H1 (cell line): ENCODE data around the gene PRICKLE2. TPM values are rescaled to one million over a fixed set of nuclear protein-coding genes. Genes with fewer than 3 reads are reported as not detected.

Experiments used
- ATF3 ChIP-seq: IDR thresholded peaks from 2 replicates; pipeline ENCODE4 v1.6.1; 2011; ENCODE audit warnings: low read depth, mild to moderate bottlenecking, low read length; ENCODE audit not compliant: insufficient read depth
- CTBP2 ChIP-seq: IDR thresholded peaks from 2 replicates; pipeline ENCODE4 v1.7.0; 2011; ENCODE audit warnings: borderline replicate concordance, mild to moderate bottlenecking, moderate library complexity, mixed read lengths, low read length; ENCODE audit not compliant: insufficient read depth, insufficient read length
- CTCF ChIP-seq, 3 experiments: IDR thresholded peaks; 1 replicate in 2 of 3; 2 replicates in 1 of 3; pipeline versions ENCODE4 v1.5.1 to v1.6.1; 2011; ENCODE audit warnings: low read length in 3 of 3, mild to moderate bottlenecking in 3 of 3, inconsistent platforms in 2 of 3, low read depth in 1 of 3, moderate library complexity in 1 of 3; ENCODE audit not compliant: insufficient read depth in 1 of 3; ENCODE audit errors: control extremely low read depth in 1 of 3
- EZH2 ChIP-seq: fragments of 200-600 bp; sonication (generic); IDR thresholded peaks from 2 replicates; pipeline ENCODE4 v1.7.1; 2012; ENCODE audit warnings: low read depth, mild to moderate bottlenecking, moderate library complexity, low read length, inconsistent platforms; ENCODE audit not compliant: severe bottlenecking
- FOSL1 ChIP-seq: IDR thresholded peaks from 2 replicates; pipeline ENCODE4 v1.6.1; 2011; ENCODE audit warnings: mild to moderate bottlenecking, low read depth, low read length, moderate library complexity; ENCODE audit not compliant: insufficient read depth
- POLR2AphosphoS5 ChIP-seq: IDR thresholded peaks from 2 replicates; pipeline ENCODE4 v1.6.1; 2011; ENCODE audit warnings: low read depth, low read length
- SAP30 ChIP-seq: fragments of 300-600 bp; sonication (generic); IDR thresholded peaks from 2 replicates; pipeline ENCODE4 v1.7.1; 2012; ENCODE audit warnings: low read length, moderate library complexity, mild to moderate bottlenecking, inconsistent platforms; ENCODE audit not compliant: insufficient read depth, insufficient replicate concordance
- USF2 ChIP-seq: IDR thresholded peaks from 2 replicates; pipeline ENCODE4 v1.6.1; 2011; ENCODE audit warnings: low read length, improper control_type of control experiment
- polyA plus RNA-seq, 7 experiments: library from polyadenylated mRNA; depleted of rRNA in 3 of 7; stranded (reverse) in 5 of 7; unstranded in 2 of 7; fragments of >200 nt in 5 of 7; fragments of 200-250 nt in 2 of 7; gene quantifications; 1 replicate in 5 of 7; 2 replicates in 1 of 7; 4 replicates in 1 of 7; pipeline versions ENCODE4 v1.2.1 to v1.2.3, GENCODE V29; 2011 to 2013; ENCODE audit warnings: missing spikeins in 2 of 7, mixed read lengths in 2 of 7
- total RNA-seq: library from RNA; stranded (reverse); fragmentation: NEBNext Ultra II Directional; extraction: Animal tissue kit (Norgen Biotek cat#: 25700); gene quantifications from 2 replicates; pipeline ENCODE4 v1.2.1, GENCODE V29; 2021

PRICKLE2 gene
- total and polyA plus RNA-seq, 2 of the 8 experiments (the other 6 are each of a cell fraction or from before 2014, with no cell fraction given) = 2.9 to 8.0 TPM

GRCh38 chr3:64190517-64191515 lies 34.5 kb downstream of the PRICKLE2 start (continued):
- no peak for TF ChIP-seq CTCF (IDR thresholded peaks at IDR 0.05; ENCODE audit: control extremely low read depth in 1 of 3, insufficient read depth in 1 of 3, low read depth in 1 of 3, low read length in 3 of 3)
- TF ChIP-seq USF2 = no peak
- TF ChIP-seq EZH2 = no peak
- no peak for TF ChIP-seq POLR2AphosphoS5
- no peak for TF ChIP-seq CTBP2
- TF ChIP-seq FOSL1 = no peak
- TF ChIP-seq ATF3 = no peak
- TF ChIP-seq SAP30 = no peak
